GM19099 (cell line): ENCODE results near the gene PLCH1.

Experiments used
- POLR2A ChIP-seq: IDR thresholded peaks from 3 replicates; pipeline ENCODE4 v1.6.1; 2011; ENCODE audit warnings: low read depth; ENCODE audit not compliant: insufficient read length; ENCODE audit errors: extremely low read depth

PLCH1 gene

GRCh38 chr3:155335724-155336354, 409.0 kb downstream of the PLCH1 start:
- TF ChIP-seq POLR2A = no peak

- TF ChIP-seq POLR2A = no peak
These were observed 409.8 kb downstream of the PLCH1 start for GRCh38 chr3:155334914-155335723.

GRCh38 chr3:155334215-155334913, 410.5 kb downstream of the PLCH1 start:
- no peak for TF ChIP-seq POLR2A

- TF ChIP-seq POLR2A = no peak
These were observed 412.2 kb downstream of the PLCH1 start for GRCh38 chr3:155332716-155333115.

- TF ChIP-seq POLR2A = no peak
These were observed 413.8 kb downstream of the PLCH1 start for GRCh38 chr3:155331078-155331477.

GRCh38 chr3:155330370-155330769, 414.5 kb downstream of the PLCH1 start:
- no peak for TF ChIP-seq POLR2A

- no peak for TF ChIP-seq POLR2A
These were observed 415.3 kb downstream of the PLCH1 start for GRCh38 chr3:155329513-155330048.

GRCh38 chr3:155327871-155328270, 417.0 kb downstream of the PLCH1 start:
- no peak for TF ChIP-seq POLR2A

- no peak for TF ChIP-seq POLR2A
These were observed 417.4 kb downstream of the PLCH1 start for GRCh38 chr3:155327430-155327829.

- TF ChIP-seq POLR2A = no peak
These were observed 418.0 kb downstream of the PLCH1 start for GRCh38 chr3:155326901-155327300.

GRCh38 chr3:155326244-155326643, 418.6 kb downstream of the PLCH1 start:
- TF ChIP-seq POLR2A = no peak
